Suprapubic skin (tissue), 3 donors: ENCODE data around the gene RBPMS2.

ENCODE experiments used
- EP300 ChIP-seq: sonication (generic); formaldehyde crosslinking; IDR thresholded peaks from one replicate; pipeline ENCODE4 v1.6.1; 2017; ENCODE audit warnings: antibody characterized with exemption
- TF ChIP-seq, protein P1 (sequence below), 2 donors: fragments of 200-600 bp in 1 of 2; fragments of 450-650 bp in 1 of 2; sonication (generic) in 1 of 2; IDR thresholded peaks; one replicate each; pipeline ENCODE4 v1.5.1; 2016 to 2019; ENCODE audit warnings: antibody characterized with exemption in 2 of 2, mild to moderate bottlenecking in 1 of 2, moderate library complexity in 1 of 2

DNA sequence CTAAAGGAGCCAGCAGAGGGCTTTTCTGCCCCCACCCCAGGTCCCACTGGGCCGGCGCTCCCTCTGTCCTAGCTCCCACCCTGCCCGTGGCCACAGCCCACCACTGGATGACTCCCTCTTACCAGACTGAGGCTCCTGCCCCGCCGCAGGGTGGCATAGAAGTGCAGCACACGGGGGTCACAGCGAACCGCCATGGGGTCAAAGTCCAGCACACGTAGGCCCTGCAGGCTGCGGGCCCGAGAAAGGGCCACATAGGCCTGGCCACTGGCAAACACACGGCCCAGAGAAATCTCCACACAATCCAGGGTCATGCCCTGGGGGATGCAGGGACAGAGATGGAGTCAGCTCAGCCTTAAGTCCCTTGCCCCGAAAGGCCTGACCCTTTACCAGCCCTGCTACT lies 41.1 kb upstream of the RBPMS2 start:
- no peak for TF ChIP-seq EP300
- TF ChIP-seq, protein P1, sequence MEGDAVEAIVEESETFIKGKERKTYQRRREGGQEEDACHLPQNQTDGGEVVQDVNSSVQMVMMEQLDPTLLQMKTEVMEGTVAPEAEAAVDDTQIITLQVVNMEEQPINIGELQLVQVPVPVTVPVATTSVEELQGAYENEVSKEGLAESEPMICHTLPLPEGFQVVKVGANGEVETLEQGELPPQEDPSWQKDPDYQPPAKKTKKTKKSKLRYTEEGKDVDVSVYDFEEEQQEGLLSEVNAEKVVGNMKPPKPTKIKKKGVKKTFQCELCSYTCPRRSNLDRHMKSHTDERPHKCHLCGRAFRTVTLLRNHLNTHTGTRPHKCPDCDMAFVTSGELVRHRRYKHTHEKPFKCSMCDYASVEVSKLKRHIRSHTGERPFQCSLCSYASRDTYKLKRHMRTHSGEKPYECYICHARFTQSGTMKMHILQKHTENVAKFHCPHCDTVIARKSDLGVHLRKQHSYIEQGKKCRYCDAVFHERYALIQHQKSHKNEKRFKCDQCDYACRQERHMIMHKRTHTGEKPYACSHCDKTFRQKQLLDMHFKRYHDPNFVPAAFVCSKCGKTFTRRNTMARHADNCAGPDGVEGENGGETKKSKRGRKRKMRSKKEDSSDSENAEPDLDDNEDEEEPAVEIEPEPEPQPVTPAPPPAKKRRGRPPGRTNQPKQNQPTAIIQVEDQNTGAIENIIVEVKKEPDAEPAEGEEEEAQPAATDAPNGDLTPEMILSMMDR (IDR thresholded peaks at IDR 0.05), result no peak
